ENCODE measurements around the gene SLC26A6.

Gene SLC26A6

GRCh38 chr3:48599077-48599501 lies 36.2 kb downstream of the SLC26A6 start:
- TF ChIP-seq, protein P1, sequence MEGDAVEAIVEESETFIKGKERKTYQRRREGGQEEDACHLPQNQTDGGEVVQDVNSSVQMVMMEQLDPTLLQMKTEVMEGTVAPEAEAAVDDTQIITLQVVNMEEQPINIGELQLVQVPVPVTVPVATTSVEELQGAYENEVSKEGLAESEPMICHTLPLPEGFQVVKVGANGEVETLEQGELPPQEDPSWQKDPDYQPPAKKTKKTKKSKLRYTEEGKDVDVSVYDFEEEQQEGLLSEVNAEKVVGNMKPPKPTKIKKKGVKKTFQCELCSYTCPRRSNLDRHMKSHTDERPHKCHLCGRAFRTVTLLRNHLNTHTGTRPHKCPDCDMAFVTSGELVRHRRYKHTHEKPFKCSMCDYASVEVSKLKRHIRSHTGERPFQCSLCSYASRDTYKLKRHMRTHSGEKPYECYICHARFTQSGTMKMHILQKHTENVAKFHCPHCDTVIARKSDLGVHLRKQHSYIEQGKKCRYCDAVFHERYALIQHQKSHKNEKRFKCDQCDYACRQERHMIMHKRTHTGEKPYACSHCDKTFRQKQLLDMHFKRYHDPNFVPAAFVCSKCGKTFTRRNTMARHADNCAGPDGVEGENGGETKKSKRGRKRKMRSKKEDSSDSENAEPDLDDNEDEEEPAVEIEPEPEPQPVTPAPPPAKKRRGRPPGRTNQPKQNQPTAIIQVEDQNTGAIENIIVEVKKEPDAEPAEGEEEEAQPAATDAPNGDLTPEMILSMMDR (IDR thresholded peaks at IDR 0.05; ENCODE audit: low read depth, low read length, missing control alignments) = no peak
- H3K27ac ChIP-seq = peak overlapping the region; percentile 69
- peaks cover 53% of the 10 kb centered on the region for H3K36me3 ChIP-seq (replicated peaks)
- H3K4me3 ChIP-seq (ENCODE audit: low read depth, low read length) = no peak overlapping the region
- DNase-seq = no peak
- no peaks in the 10 kb centered on the region for H3K27me3 ChIP-seq (replicated peaks)
- in situ Hi-C loops (cut with HindIII; ENCODE audit: low pct_ligation_motif_present, low sequenced_read_pairs) = no loop called here

GRCh38 chr3:48598323-48599076 lies 36.8 kb downstream of the SLC26A6 start:
- Histone ChIP-seq H3K27ac (peak overlapping the region; percentile 69), H3K27me3 (replicated peaks) (no peaks in the 10 kb centered on the region), H3K36me3 (replicated peaks) (peaks cover 47% of the 10 kb centered on the region), H3K4me3 (ENCODE audit: low read depth, low read length) (no peak overlapping the region)
- in situ Hi-C loops (cut with HindIII; ENCODE audit: low pct_ligation_motif_present, low sequenced_read_pairs) = no loop called here
- DNase-seq = peak; percentile 84
- TF ChIP-seq, protein P1 (IDR thresholded peaks at IDR 0.05; ENCODE audit: low read depth, low read length, missing control alignments) = no peak

DNA sequence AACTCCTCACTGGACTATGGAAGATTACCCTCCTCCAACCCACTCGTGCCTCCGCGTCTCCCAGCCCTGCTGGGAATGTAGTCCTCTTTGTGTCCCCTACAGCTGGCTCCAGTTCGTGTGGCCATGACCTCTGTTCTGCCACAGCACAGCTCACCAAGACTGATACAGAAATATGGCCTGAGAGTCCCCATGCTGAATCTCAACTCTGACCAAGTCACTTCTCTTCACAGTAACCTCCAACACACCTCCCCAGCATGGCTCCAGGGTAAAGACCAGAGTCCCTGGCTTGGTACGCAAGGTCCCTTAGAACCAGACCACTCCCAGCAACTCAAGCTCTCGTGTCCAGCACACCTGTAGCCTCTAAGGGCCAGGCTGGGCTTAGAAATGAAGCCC lies 37.9 kb downstream of the SLC26A6 start:
- TF ChIP-seq, protein P1 (IDR thresholded peaks at IDR 0.05; ENCODE audit: low read depth, low read length, missing control alignments) = no peak
- Histone ChIP-seq H3K4me3 (ENCODE audit: low read depth, low read length) (no peak overlapping the region), H3K27me3 (replicated peaks) (no peaks in the 10 kb centered on the region), H3K36me3 (replicated peaks) (peaks cover 37% of the 10 kb centered on the region), H3K27ac (no peak overlapping the region)
- in situ Hi-C loops (cut with HindIII; ENCODE audit: low pct_ligation_motif_present, low sequenced_read_pairs) = no loop called here
- DNase-seq = no peak

GRCh38 chr3:48596676-48597407 lies 38.4 kb downstream of the SLC26A6 start:
- H3K36me3 ChIP-seq (replicated peaks) = peaks cover 37% of the 10 kb centered on the region
- H3K27ac ChIP-seq = no peak overlapping the region
- H3K27me3 ChIP-seq (replicated peaks) = no peaks in the 10 kb centered on the region
- no peak overlapping the region for H3K4me3 ChIP-seq (ENCODE audit: low read depth, low read length)
- no peak for DNase-seq
- in situ Hi-C loops (cut with HindIII; ENCODE audit: low pct_ligation_motif_present, low sequenced_read_pairs) = no loop called here
- TF ChIP-seq, protein P1 (IDR thresholded peaks at IDR 0.05; ENCODE audit: low read depth, low read length, missing control alignments) = no peak

DNA sequence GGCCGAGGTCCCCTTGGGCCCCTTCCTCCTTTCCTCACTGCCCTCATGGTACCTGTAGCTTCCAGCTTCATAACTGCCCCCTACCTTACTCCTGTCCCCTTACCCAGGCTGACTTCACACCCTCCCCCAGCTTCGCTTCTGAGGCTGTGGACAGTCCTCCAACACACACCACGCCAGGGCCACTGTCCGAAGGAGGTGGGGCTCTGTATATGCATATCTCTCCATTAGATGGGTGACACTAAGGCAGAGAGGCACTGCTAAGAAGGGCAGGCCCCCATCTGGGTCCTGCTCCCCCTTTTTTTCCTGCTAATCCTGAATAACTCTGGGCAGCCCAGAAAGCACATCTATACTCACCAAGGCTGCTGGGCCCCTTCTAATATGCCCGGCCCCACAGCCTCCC lies 39.1 kb downstream of the SLC26A6 start:
- peak overlapping the region; percentile 27 for H3K27ac ChIP-seq

More for the DNA sequence above, 39.1 kb downstream of the SLC26A6 start:
- no peak overlapping the region for H3K4me3 ChIP-seq (ENCODE audit: low read depth, low read length)
- H3K27me3 ChIP-seq (replicated peaks) = no peaks in the 10 kb centered on the region
- peaks cover 30% of the 10 kb centered on the region for H3K36me3 ChIP-seq (replicated peaks)
- DNase-seq = no peak
- TF ChIP-seq, protein P1 (IDR thresholded peaks at IDR 0.05; ENCODE audit: low read depth, low read length, missing control alignments) = no peak
- in situ Hi-C loops (cut with HindIII; ENCODE audit: low pct_ligation_motif_present, low sequenced_read_pairs) = no loop called here

Data from brain microvascular endothelial cell (primary cell).